Measurements from ENCODE around the gene AUTS2.

GRCh38 chr7:70554646-70555045 is 956.4 kb downstream of the AUTS2 start:
- TF ChIP-seq CTCF (IDR thresholded peaks at IDR 0.05) = no peak
- TF ChIP-seq POLR2AphosphoS5 (IDR thresholded peaks at IDR 0.05; ENCODE audit: low read depth, low read length) = no peak
- TF ChIP-seq REST (IDR thresholded peaks at IDR 0.05; ENCODE audit: insufficient read depth in 1 of 2, low read depth in 2 of 2, low read length in 1 of 2) = no peak

Data from Panc1 (cell line).